HFF-Myc (cell line): ENCODE data around the gene PROK1.
A peak's percentile ranks its signal among the peaks of the same experiment; 100 is the strongest.
"Not testable (repeated sequence)": the region's sequence is repeated elsewhere in the genome, so short reads cannot be mapped to it uniquely, and the experiment has no call there.

ENCODE experiments used
- DNase-seq: peaks from one replicate; pipeline ENCODE4 v3.0.0-alpha.2; 2011; ENCODE audit warnings: low read depth; ENCODE audit errors: extremely low read depth
- H3K4me3 ChIP-seq: replicated peaks from 2 replicates; pipeline ENCODE4 v1.5.1; 2011; ENCODE audit warnings: low read depth, mild to moderate bottlenecking, control low read depth, low read length
- CTCF ChIP-seq: IDR thresholded peaks from 2 replicates; pipeline ENCODE4 v1.5.1; 2012; ENCODE audit warnings: mild to moderate bottlenecking, low read depth, low read length, control low read depth; ENCODE audit errors: missing control alignments

The PROK1 gene, protein sequence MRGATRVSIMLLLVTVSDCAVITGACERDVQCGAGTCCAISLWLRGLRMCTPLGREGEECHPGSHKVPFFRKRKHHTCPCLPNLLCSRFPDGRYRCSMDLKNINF

GRCh38 chr1:110450929-110451328, at the start of gene PROK1:
TSS of gene PROK1 (plus strand) at chr1:110451149. CDS start at chr1:110451217, 68 bp downstream.
- DNase-seq, result no peak
- no peak within 1 kb of the TSS for H3K4me3 ChIP-seq
- no peak for TF ChIP-seq CTCF

- no peak for TF ChIP-seq CTCF
- no peak for DNase-seq
- H3K4me3 ChIP-seq, result no peak overlapping the region
These were observed 47.1 kb upstream of the PROK1 start for GRCh38 chr1:110403805-110404204.

DNA sequence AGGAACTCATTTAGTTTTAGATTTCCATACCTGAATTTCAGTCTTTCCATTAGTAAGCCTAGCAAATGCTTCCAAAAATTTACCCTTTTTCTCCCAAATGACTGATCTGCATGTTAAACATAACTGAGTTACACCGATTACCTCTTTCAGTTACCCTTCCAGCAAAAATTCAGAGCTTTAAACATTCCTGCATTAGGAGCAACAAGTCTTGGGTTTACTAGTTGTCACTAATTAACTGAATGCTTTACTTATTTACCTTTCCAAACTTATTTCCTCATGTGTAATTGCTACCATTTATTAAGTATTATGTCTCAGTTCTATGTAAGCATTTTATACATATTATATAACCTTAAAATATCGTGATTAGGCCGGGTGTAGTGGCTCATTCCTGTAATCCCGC, 46.5 kb upstream of the PROK1 start:
- no peak overlapping the region for H3K4me3 ChIP-seq
- DNase-seq, result no peak
- no peak for TF ChIP-seq CTCF

DNA sequence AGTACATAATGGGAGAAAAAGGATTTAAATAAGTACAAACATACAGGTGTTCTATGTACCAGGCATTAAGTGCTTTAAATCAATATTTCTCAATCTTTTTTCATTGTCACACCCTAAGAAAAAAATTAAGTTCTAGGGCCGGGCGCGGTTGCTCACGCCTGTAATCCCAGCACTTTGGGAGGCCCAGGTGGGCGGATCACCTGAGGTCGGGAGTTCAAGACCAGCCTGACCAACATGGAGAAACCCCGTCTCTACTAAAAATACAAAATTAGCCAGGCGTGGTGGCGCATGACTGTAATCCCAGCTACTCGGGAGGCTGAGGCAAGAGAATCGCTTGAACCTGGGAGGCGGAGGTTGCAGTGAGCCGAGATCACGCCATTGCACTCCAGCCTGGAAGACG, 44.5 kb upstream of the PROK1 start:
- DNase-seq, result not testable (repeated sequence)
- peak overlapping the region; percentile 69 for H3K4me3 ChIP-seq

GRCh38 chr1:110407260-110408210, 43.4 kb upstream of the PROK1 start, which contains the start of gene LAMTOR5:
TSS of gene LAMTOR5 (minus strand) at chr1:110407694. CDS start at chr1:110407620, 74 bp downstream.
- DNase-seq, result peak; percentile 86
- H3K4me3 ChIP-seq, result peak within 1 kb of the TSS; percentile 69
- TF ChIP-seq CTCF, result no peak

DNA sequence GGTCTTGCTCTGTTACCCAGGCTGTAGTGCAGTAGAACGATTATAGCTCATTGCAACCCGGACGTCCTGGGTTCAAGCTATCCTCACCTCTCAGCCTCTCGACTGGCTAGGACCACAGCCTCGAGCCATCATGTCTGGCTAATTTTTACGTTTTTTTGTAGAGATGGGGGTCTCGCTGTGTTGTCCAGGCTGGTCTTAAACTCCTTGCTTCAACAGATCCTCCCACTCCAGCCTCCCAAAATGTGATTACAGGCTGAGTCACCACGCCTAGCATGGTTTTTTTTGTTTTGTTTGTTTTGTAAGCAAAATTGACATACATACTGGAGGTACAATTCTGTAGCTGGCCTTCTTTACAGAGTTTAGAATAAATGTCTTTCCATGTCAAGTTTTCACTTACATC, 42.5 kb upstream of the PROK1 start:
- DNase-seq, result no peak
- peak overlapping the region; percentile 69 for H3K4me3 ChIP-seq

More for the DNA sequence above, 42.5 kb upstream of the PROK1 start:
- TF ChIP-seq CTCF, result no peak
